H9 (cell line): ENCODE results near the gene ARMC9. TPM values are rescaled to one million over a fixed set of nuclear protein-coding genes. Genes with fewer than 3 reads are reported as not detected.

ENCODE experiments used
- DNase-seq: peaks from one replicate; pipeline ENCODE4 v3.0.0-alpha.2; 2017
- H2AFZ ChIP-seq: one replicate; pipeline ENCODE4 v1.6.1; 2013; ENCODE audit warnings: mild to moderate bottlenecking, low read length, control low read depth, moderate library complexity
- H2AK5ac ChIP-seq: 2 replicates; pipeline ENCODE4 v1.6.1; 2013; ENCODE audit warnings: low read length, control low read depth, mixed read lengths; ENCODE audit not compliant: insufficient read length
- H2BK120ac ChIP-seq: one replicate; pipeline ENCODE4 v1.6.1; 2013; ENCODE audit warnings: low read depth, mild to moderate bottlenecking, low read length, control low read depth, inconsistent platforms; ENCODE audit not compliant: poor library complexity, severe bottlenecking
- H2BK12ac ChIP-seq: 2 replicates; pipeline ENCODE4 v1.6.1; 2013; ENCODE audit warnings: low read length, control low read depth, mixed read lengths, low read depth; ENCODE audit not compliant: insufficient read length
- H2BK15ac ChIP-seq: 2 replicates; pipeline ENCODE4 v1.6.1; 2013; ENCODE audit warnings: low read depth, low read length, control low read depth
- H2BK20ac ChIP-seq: one replicate; pipeline ENCODE4 v1.6.1; 2013; ENCODE audit warnings: low read depth, mild to moderate bottlenecking, low read length, control low read depth, inconsistent platforms; ENCODE audit not compliant: poor library complexity, severe bottlenecking
- H2BK5ac ChIP-seq: 2 replicates; pipeline ENCODE4 v1.6.1; 2013; ENCODE audit warnings: low read length, control low read depth, mixed read lengths; ENCODE audit not compliant: insufficient read length
- H3K14ac ChIP-seq: 2 replicates; pipeline ENCODE4 v1.6.1; 2013; ENCODE audit warnings: low read length, control low read depth; ENCODE audit not compliant: insufficient read depth
- H3K18ac ChIP-seq: 2 replicates; pipeline ENCODE4 v1.6.1; 2013; ENCODE audit warnings: low read depth, mild to moderate bottlenecking, mixed read lengths, low read length, control low read depth; ENCODE audit not compliant: insufficient read length
- H3K23ac ChIP-seq: 2 replicates; pipeline ENCODE4 v1.6.1; 2013; ENCODE audit warnings: low read length, control low read depth, mixed read lengths, low read depth; ENCODE audit not compliant: insufficient read length
- H3K23me2 ChIP-seq: 2 replicates; pipeline ENCODE4 v1.6.1; 2013; ENCODE audit warnings: low read depth, mild to moderate bottlenecking, mixed read lengths, low read length, control low read depth; ENCODE audit not compliant: insufficient read length, poor library complexity, severe bottlenecking
- H3K27ac ChIP-seq: 2 replicates; pipeline ENCODE4 v1.5.1; 2013; ENCODE audit warnings: low read length, control low read depth, mixed read lengths, low read depth; ENCODE audit not compliant: insufficient read length
- H3K27me3 ChIP-seq: 2 replicates; pipeline ENCODE4 v1.6.1; 2013; ENCODE audit warnings: low read length, control low read depth, inconsistent platforms; ENCODE audit not compliant: insufficient read depth
- H3K4ac ChIP-seq: 2 replicates; pipeline ENCODE4 v1.6.1; 2013; ENCODE audit warnings: low read depth, mild to moderate bottlenecking, control low read depth, inconsistent platforms, low read length, moderate library complexity
- H3K4me1 ChIP-seq: 2 replicates; pipeline ENCODE4 v1.6.1; 2013; ENCODE audit warnings: low read length, control low read depth, inconsistent platforms; ENCODE audit not compliant: insufficient read depth
- H3K4me2 ChIP-seq: 2 replicates; pipeline ENCODE4 v1.6.1; 2013; ENCODE audit warnings: low read length, control low read depth, mixed read lengths; ENCODE audit not compliant: insufficient read length, insufficient read depth
- H3K56ac ChIP-seq: 2 replicates; pipeline ENCODE4 v1.6.1; 2013; ENCODE audit warnings: low read depth, mild to moderate bottlenecking, mixed read lengths, low read length, control low read depth; ENCODE audit not compliant: insufficient read length
- H3K79me1 ChIP-seq: 2 replicates; pipeline ENCODE4 v1.6.1; 2013; ENCODE audit warnings: low read depth, mild to moderate bottlenecking, moderate library complexity, low read length, control low read depth, inconsistent platforms; ENCODE audit not compliant: insufficient read depth, poor library complexity, severe bottlenecking
- H3K79me2 ChIP-seq: 2 replicates; pipeline ENCODE4 v1.6.1; 2013; ENCODE audit warnings: low read length, control low read depth, inconsistent platforms; ENCODE audit not compliant: insufficient read depth
- H3K9ac ChIP-seq: 2 replicates; pipeline ENCODE4 v1.6.1; 2013; ENCODE audit warnings: low read length, control low read depth, mixed read lengths; ENCODE audit not compliant: insufficient read length; ENCODE audit errors: extremely low read depth
- H3K9me3 ChIP-seq: one replicate; pipeline ENCODE4 v1.6.1; 2013; ENCODE audit warnings: low read depth, low read length, inconsistent platforms; ENCODE audit not compliant: control insufficient read depth
- H3T11ph ChIP-seq: one replicate; pipeline ENCODE4 v1.6.1; 2013; ENCODE audit warnings: mild to moderate bottlenecking, low read length, control low read depth, inconsistent platforms
- H4K20me1 ChIP-seq: one replicate; pipeline ENCODE4 v1.6.1; 2013; ENCODE audit not compliant: control insufficient read depth, insufficient read length, insufficient read depth
- H4K5ac ChIP-seq: 2 replicates; pipeline ENCODE4 v1.6.1; 2013; ENCODE audit warnings: low read depth, mild to moderate bottlenecking, mixed read lengths, low read length, control low read depth; ENCODE audit not compliant: insufficient read length
- H4K8ac ChIP-seq: replicated peaks from 2 replicates; pipeline ENCODE4 v1.6.1; 2013; ENCODE audit warnings: low read length, control low read depth, mixed read lengths, low read depth; ENCODE audit not compliant: insufficient read length
- H4K91ac ChIP-seq: 2 replicates; pipeline ENCODE4 v1.6.1; 2013; ENCODE audit warnings: low read depth, mild to moderate bottlenecking, moderate library complexity, mixed read lengths, low read length, control low read depth; ENCODE audit not compliant: insufficient read length
- H3K27ac Mint-ChIP-seq, 3 experiments: 2 replicates in 2 of 3; 3 replicates in 1 of 3; pipeline ENCODE4 v1.8.0; 2020 to 2021; ENCODE audit warnings: mixed read lengths in 3 of 3, mild to moderate bottlenecking in 1 of 3, moderate library complexity in 1 of 3
- H3K27me3 Mint-ChIP-seq: 2 replicates; pipeline ENCODE4 v1.8.0; 2021; ENCODE audit warnings: low read depth, mild to moderate bottlenecking, moderate library complexity, mixed read lengths
- H3K36me3 Mint-ChIP-seq, 3 experiments: 2 replicates in 2 of 3; 3 replicates in 1 of 3; pipeline ENCODE4 v1.8.0; 2020 to 2021; ENCODE audit warnings: low read depth in 3 of 3, mixed read lengths in 3 of 3; ENCODE audit not compliant: insufficient read depth in 1 of 3
- H3K4me1 Mint-ChIP-seq, 2 experiments: 2 replicates each; pipeline ENCODE4 v1.8.0; 2020; ENCODE audit warnings: mixed read lengths in 2 of 2
- H3K4me3 Mint-ChIP-seq, 2 experiments: 2 replicates in 1 of 2; 3 replicates in 1 of 2; pipeline ENCODE4 v1.8.0; 2020 to 2021; ENCODE audit warnings: mild to moderate bottlenecking in 2 of 2, mixed read lengths in 2 of 2, moderate library complexity in 1 of 2
- H3K9me3 Mint-ChIP-seq, 2 experiments: 2 replicates in 1 of 2; 3 replicates in 1 of 2; pipeline ENCODE4 v1.8.0; 2020; ENCODE audit warnings: mild to moderate bottlenecking in 2 of 2, mixed read lengths in 2 of 2, moderate library complexity in 1 of 2
- CTCF ChIP-seq: fragments of 200-600 bp; sonication (generic); conservative IDR thresholded peaks from 3 replicates; pipeline ENCODE4 v1.8.0; 2021; ENCODE audit warnings: antibody characterized with exemption, mild to moderate bottlenecking
- WGBS: extraction: QIAGEN DNeasy Blood & Tissue Kit; methylation state at CpG from one replicate; pipeline ENCODE4 v1.1.7; 2013; ENCODE audit warnings: missing lambda C conversion rate, low lambda C conversion rate, mixed read lengths; ENCODE audit not compliant: insufficient read length; ENCODE audit errors: extremely low coverage; 5-methylcytosine and 5-hydroxymethylcytosine counted together
- total RNA-seq: library from RNA; stranded (reverse); gene quantifications from 2 replicates; pipeline ENCODE4 v1.2.1, GENCODE V29; 2021

Gene ARMC9
- total RNA-seq, 1 experiment from 2014 or later, result 37.6 TPM

- no peaks in the 10 kb centered on the region for H4K20me1 ChIP-seq
- H2BK15ac ChIP-seq, result no peak overlapping the region
- no peak overlapping the region for H3K56ac ChIP-seq
- H3K9me3 ChIP-seq, result no peaks in the 10 kb centered on the region
- H3K27me3 ChIP-seq, result no peaks in the 10 kb centered on the region
- H3K4ac ChIP-seq, result no peak overlapping the region
- no peak overlapping the region for H2BK5ac ChIP-seq
- H2BK12ac ChIP-seq, result no peak overlapping the region
- Mint-ChIP-seq H3K27me3 (peaks cover 3% of the 10 kb centered on the region; the same call in 1 of the 2 replicates), H3K36me3 (peaks cover 11 to 13% (median 12%) of the 10 kb centered on the region in 3 experiments; a peak in 5 of 7 replicates), H3K9me3 (no peaks in the 10 kb centered on the region), H3K4me1 (peaks cover 49 to 50% of the 10 kb centered on the region in 2 experiments), H3K27ac (no peak overlapping the region), H3K4me3 (no peak overlapping the region)
- WGBS, result no CpG with 5 or more reads among the region's 23 CpGs
- no peak overlapping the region for H2BK120ac ChIP-seq
- H4K8ac ChIP-seq, result no peak overlapping the region
- H2AK5ac ChIP-seq, result no peak overlapping the region
- H3K27ac ChIP-seq, result no peak overlapping the region
- no peak overlapping the region for H3T11ph ChIP-seq
- no peaks in the 10 kb centered on the region for H3K79me1 ChIP-seq
- TF ChIP-seq CTCF, result no peak
- no peak overlapping the region for H2AFZ ChIP-seq
- no peak overlapping the region for H4K91ac ChIP-seq
- no peak overlapping the region for H3K23ac ChIP-seq
- no peak overlapping the region for H3K14ac ChIP-seq
- no peaks in the 10 kb centered on the region; the same call in 1 of the 2 replicates for H3K79me2 ChIP-seq
- DNase-seq, result no peak
- peaks cover 9% of the 10 kb centered on the region for H3K23me2 ChIP-seq
- H4K5ac ChIP-seq, result no peak overlapping the region
- no peak overlapping the region for H3K4me2 ChIP-seq
- H2BK20ac ChIP-seq, result no peak overlapping the region
- H3K9ac ChIP-seq, result no peak overlapping the region
- H3K4me1 ChIP-seq, result no peaks in the 10 kb centered on the region; the same call in 1 of the 2 replicates
- no peak overlapping the region for H3K18ac ChIP-seq
Measured at GRCh38 chr2:231399046-231399852, 200.8 kb downstream of the ARMC9 start.
